GM18499 (cell line): ENCODE data around the gene IL21.
"Not testable (repeated sequence)": the region's sequence is repeated elsewhere in the genome, so short reads cannot be mapped to it uniquely, and the experiment has no call there.

ENCODE experiments used
- ATAC-seq: cut with Tn5 transposase; IDR thresholded peaks from one replicate; pipeline ENCODE4 v1.9.1; 2021; ENCODE audit warnings: moderate number of reproducible peaks; ENCODE audit not compliant: insufficient read depth, unreplicated experiment

Gene IL21

GRCh38 chr4:122621016-122621507 is at the start of gene IL21:
Gene IL21, minus strand, starts transcription at chr4:122621066. Its CDS starts 55 bp downstream, at chr4:122621011.
- ATAC-seq, result no peak

GRCh38 chr4:122669911-122670738 is 49.3 kb upstream of the IL21 start:
- ATAC-seq, result no peak

GRCh38 chr4:122668241-122668640 is 47.4 kb upstream of the IL21 start:
- no peak for ATAC-seq

GRCh38 chr4:122666527-122667245 is 45.8 kb upstream of the IL21 start:
- ATAC-seq, result no peak

- ATAC-seq, result no peak
These were observed 44.5 kb upstream of the IL21 start for GRCh38 chr4:122665161-122665929.

- ATAC-seq, result no peak
These were observed 43.1 kb upstream of the IL21 start for GRCh38 chr4:122663814-122664610.

- ATAC-seq, result no peak
These were observed 42.4 kb upstream of the IL21 start for GRCh38 chr4:122663291-122663690.

- no peak for ATAC-seq
These were observed 41.8 kb upstream of the IL21 start for GRCh38 chr4:122662701-122663100.

- no peak for ATAC-seq
These were observed 40.6 kb upstream of the IL21 start for GRCh38 chr4:122661176-122662160.

- peak; percentile 94 for ATAC-seq
These were observed 38.0 kb upstream of the IL21 start for GRCh38 chr4:122658818-122659295.

- no peak for ATAC-seq
These were observed 37.5 kb upstream of the IL21 start for GRCh38 chr4:122658377-122658776.

- ATAC-seq, result no peak
These were observed 36.7 kb upstream of the IL21 start for GRCh38 chr4:122657553-122657952.

- not testable (repeated sequence) for ATAC-seq
These were observed 35.7 kb upstream of the IL21 start for GRCh38 chr4:122656583-122656982.

GRCh38 chr4:122652379-122652778 is 31.5 kb upstream of the IL21 start:
- ATAC-seq, result no peak

- no peak for ATAC-seq
These were observed 29.3 kb upstream of the IL21 start for GRCh38 chr4:122650148-122650547.

GRCh38 chr4:122647656-122648055 is 26.8 kb upstream of the IL21 start:
- ATAC-seq, result no peak

GRCh38 chr4:122643257-122643656 is 22.4 kb upstream of the IL21 start:
- no peak for ATAC-seq

- no peak for ATAC-seq
These were observed 18.3 kb upstream of the IL21 start for GRCh38 chr4:122639181-122639580.

- peak; percentile 66 for ATAC-seq
These were observed 15.8 kb upstream of the IL21 start for GRCh38 chr4:122636697-122637096.
